ENCODE results near the gene SLC39A8. TPM values are rescaled to one million over a fixed set of nuclear protein-coding genes. Genes with fewer than 3 reads are reported as not detected.

SLC39A8 gene
- total RNA-seq, 1 donor from 2014 or later: 136 TPM

Other genes with a start within 250 kb of the SLC39A8 start
- 199 and 205 TPM in 2 replicates for gene NFKB1, start 155.9 kb upstream of the SLC39A8 start, total RNA-seq

Data from activated T-helper 2 cell treated with anti-CD3 and anti-CD28 coated beads, Interferon-gamma antibody, Interleukin-2, Interleukin-4, amounts not matched to agents 10 μg/mL and 5 μg/mL and 100 μg/mL, durations not matched to agents 14 hours and 24 hours and 36 hours (primary cell).